B cell (primary cell): ENCODE results near the gene MRPL20. TPM values are rescaled to one million over a fixed set of nuclear protein-coding genes. Genes with fewer than 3 reads are reported as not detected.

Experiments
- ATAC-seq: fragments of 200-7000 bp; cut with Tn5 transposase; one replicate; pipeline ENCODE4 v1.10.0; 2021; ENCODE audit warnings: low read depth, mild to moderate bottlenecking, moderate number of reproducible peaks, moderate library complexity
- CTCF ChIA-PET: fragments of 350-600 bp; sonication (Branson Sonifier 250); formaldehyde crosslinking; loops from one replicate; lab custom pipeline; 2021; ENCODE audit warnings: antibody characterized with exemption, inconsistent platforms; lab: Charles Lee
- POLR2A ChIA-PET: fragments of 350-600 bp; sonication (Branson Sonifier 250); formaldehyde crosslinking; loops from one replicate; lab custom pipeline; 2021; ENCODE audit warnings: antibody characterized with exemption; lab: Charles Lee
- DNase-seq: peaks from one replicate; pipeline ENCODE4 v3.0.0; 2013
- H2AFZ ChIP-seq: 2 replicates; pipeline ENCODE4 v1.6.1; 2012; ENCODE audit warnings: mild to moderate bottlenecking, low read depth, low read length; ENCODE audit not compliant: insufficient read depth, poor library complexity, severe bottlenecking
- H3K27ac ChIP-seq, 2 donors: 1 replicate in 1 of 2; 2 replicates in 1 of 2; pipeline ENCODE4 v1.5.1; 2012 to 2013; ENCODE audit warnings: low read length in 2 of 2, mild to moderate bottlenecking in 2 of 2, moderate library complexity in 1 of 2
- H3K27me3 ChIP-seq, 4 experiments: fragments of 200-600 bp in 1 of 4; sonication (generic) in 1 of 4; replicated peaks in 1 of 4; 1 replicate in 2 of 4; 2 replicates in 2 of 4; pipeline versions ENCODE4 v1.6.1 to v1.7.0; 2013 to 2016; ENCODE audit warnings: low read length in 3 of 4, mild to moderate bottlenecking in 2 of 4, mixed read lengths in 1 of 4, moderate library complexity in 1 of 4; ENCODE audit not compliant: insufficient read depth in 4 of 4, control insufficient read depth in 3 of 4; ENCODE audit errors: control extremely low read depth in 1 of 4
- H3K36me3 ChIP-seq, 2 experiments: replicated peaks in 1 of 2; 1 replicate in 1 of 2; 2 replicates in 1 of 2; pipeline versions ENCODE4 v1.6.1 to v1.7.1; 2013; ENCODE audit warnings: low read length in 1 of 2; ENCODE audit not compliant: insufficient read depth in 2 of 2, control insufficient read depth in 1 of 2; ENCODE audit errors: control extremely low read depth in 1 of 2, extremely low read depth in 1 of 2
- H3K4me1 ChIP-seq, 2 donors: fragments of 200-600 bp in 1 of 2; sonication (generic) in 1 of 2; 1 replicate in 1 of 2; 2 replicates in 1 of 2; pipeline versions ENCODE4 v1.5.1 to v1.6.1; 2013 to 2017; ENCODE audit warnings: low read length in 2 of 2; ENCODE audit not compliant: control insufficient read depth in 2 of 2, insufficient read depth in 2 of 2
- H3K4me2 ChIP-seq: replicated peaks from 2 replicates; pipeline ENCODE3; 2012; ENCODE audit warnings: mild to moderate bottlenecking, low read depth, low read length; ENCODE audit not compliant: poor library complexity, severe bottlenecking
- H3K4me3 ChIP-seq, 5 experiments: fragments of 200-600 bp in 1 of 5; sonication (generic) in 1 of 5; 1 replicate in 3 of 5; 2 replicates in 2 of 5; pipeline versions ENCODE4 v1.5.1 to v1.7.0; 2011 to 2016; ENCODE audit warnings: low read length in 4 of 5, mild to moderate bottlenecking in 4 of 5, low read depth in 2 of 5, control low read depth in 1 of 5, moderate library complexity in 1 of 5; ENCODE audit not compliant: insufficient read depth in 1 of 5; ENCODE audit errors: control extremely low read depth in 1 of 5, extremely low read depth in 1 of 5
- H3K79me2 ChIP-seq: fragments of 200-600 bp; sonication (generic); one replicate; pipeline ENCODE4 v1.6.0; 2016; ENCODE audit warnings: low read length; ENCODE audit not compliant: control insufficient read depth, insufficient read depth
- H3K9ac ChIP-seq: fragments of 200-600 bp; sonication (generic); 2 replicates; pipeline ENCODE4 v1.6.1; 2017; ENCODE audit warnings: mild to moderate bottlenecking, low read length, moderate library complexity
- H3K9me3 ChIP-seq, 3 donors: one replicate each; pipeline versions ENCODE4 v1.6.1 to v1.7.1; 2013; ENCODE audit warnings: low read length in 2 of 3; ENCODE audit not compliant: control insufficient read depth in 2 of 3, insufficient read depth in 1 of 3; ENCODE audit errors: control extremely low read depth in 1 of 3
- H4K20me1 ChIP-seq: 2 replicates; pipeline ENCODE4 v1.6.0; 2012; ENCODE audit warnings: mild to moderate bottlenecking, low read length; ENCODE audit not compliant: insufficient read depth, control insufficient read depth, poor library complexity, severe bottlenecking
- H3K27ac Mint-ChIP-seq: one replicate; pipeline ENCODE4 v1.8.0; 2021; ENCODE audit warnings: mixed read lengths
- H3K27me3 Mint-ChIP-seq: one replicate; pipeline ENCODE4 v1.8.0; 2021; ENCODE audit warnings: mixed read lengths
- H3K4me1 Mint-ChIP-seq: one replicate; pipeline ENCODE4 v1.8.0; 2021; ENCODE audit warnings: mixed read lengths
- H3K4me3 Mint-ChIP-seq: one replicate; pipeline ENCODE4 v1.8.0; 2021; ENCODE audit warnings: mixed read lengths
- H3K9me3 Mint-ChIP-seq: one replicate; pipeline ENCODE4 v1.8.0; 2022; ENCODE audit warnings: mixed read lengths; ENCODE audit not compliant: insufficient read depth
- CTCF ChIP-seq: fragments of 200-600 bp; IDR thresholded peaks from one replicate; pipeline ENCODE4 v1.8.0; 2022; ENCODE audit warnings: antibody characterized with exemption, mild to moderate bottlenecking
- EZH2 ChIP-seq: IDR thresholded peaks from 2 replicates; pipeline ENCODE4 v1.6.1; 2012; ENCODE audit warnings: borderline replicate concordance, low read depth, mild to moderate bottlenecking, moderate library complexity, low read length; ENCODE audit not compliant: insufficient read depth, poor library complexity, severe bottlenecking
- WGBS: methylation state at CpG from one replicate; pipeline ENCODE4 v1.1.5; 2013; ENCODE audit warnings: missing lambda C conversion rate; ENCODE audit not compliant: insufficient coverage; 5-methylcytosine and 5-hydroxymethylcytosine counted together
- intact Hi-C: fragments of 100-400 bp; cut with micrococcal nuclease; formaldehyde crosslinking; loops from one replicate; pipeline ENCODE4 v1.10.0; 2022
- polyA plus RNA-seq: library from polyadenylated mRNA; depleted of rRNA; stranded (reverse); fragments of >200 nt; gene quantifications from 2 replicates; pipeline ENCODE4 v1.2.3, GENCODE V29; 2012
- total RNA-seq, 2 donors: library from RNA; stranded (reverse); fragments of 120-200 nt in 1 of 2; gene quantifications; 1 replicate in 1 of 2; 2 replicates in 1 of 2; pipeline versions ENCODE4 v1.2.3 to v1.2.4, GENCODE V29; 2013 to 2022

MRPL20 gene
- total and polyA plus RNA-seq, 2 donors (not counting 1 experiment from before 2014, with no cell fraction given) = 55.9 to 119 TPM

- ChIA-PET POLR2A (no interaction called here), CTCF (interaction anchor here (1.7 kb wide), 1 partner anchor 11 kb away, joined by 4 read pairs; the partner anchor contains the start of gene CCNL2)
- peaks cover 20% of the 10 kb centered on the region for H3K79me2 ChIP-seq
- Mint-ChIP-seq H3K27ac (no peak overlapping the region), H3K4me1 (no peaks in the 10 kb centered on the region), H3K9me3 (no peaks in the 10 kb centered on the region), H3K4me3 (no peak overlapping the region), H3K27me3 (no peaks in the 10 kb centered on the region)
- H3K4me3 ChIP-seq = no peak overlapping the region
- no peak overlapping the region for H3K27ac ChIP-seq
- H3K36me3 ChIP-seq = peaks cover 15 to 68% of the 10 kb centered on the region in 2 experiments
- no peaks in the 10 kb centered on the region for H3K27me3 ChIP-seq
- H2AFZ ChIP-seq = no peak overlapping the region
- intact Hi-C loops = no loop called here
- H4K20me1 ChIP-seq = peaks cover 37% of the 10 kb centered on the region
- WGBS = 97% methylated on average over 49 of the region's 50 CpGs
- DNase-seq (no peak), ATAC-seq (no peak)
- H3K4me2 ChIP-seq = no peak overlapping the region
- TF ChIP-seq CTCF (no peak), EZH2 (no peak)
- H3K9me3 ChIP-seq = no peaks in the 10 kb centered on the region
- no peaks in the 10 kb centered on the region for H3K4me1 ChIP-seq
- H3K9ac ChIP-seq = no peak overlapping the region
Observed at GRCh38 chr1:1387098-1388077, 19.7 kb downstream of the MRPL20 start.

GRCh38 chr1:1385931-1386330 is 21.2 kb downstream of the MRPL20 start:
- CTCF ChIA-PET = interaction anchor here (1.0 to 1.7 kb wide), 2 partner anchors 9 to 13 kb away, joined by 3 to 4 read pairs; partner anchors contain the start of gene CCNL2
- Histone ChIP-seq H4K20me1 (peaks cover 30% of the 10 kb centered on the region), H3K4me1 (no peaks in the 10 kb centered on the region), H2AFZ (no peak overlapping the region), H3K4me3 (no peak overlapping the region), H3K9me3 (no peaks in the 10 kb centered on the region), H3K4me2 (no peak overlapping the region), H3K79me2 (peaks cover 30% of the 10 kb centered on the region), H3K27me3 (no peaks in the 10 kb centered on the region), H3K27ac (no peak overlapping the region), H3K9ac (no peak overlapping the region), H3K36me3 (peaks cover 11 to 53% of the 10 kb centered on the region in 2 experiments)
- intact Hi-C loops = no loop called here
- Mint-ChIP-seq H3K4me1 (no peaks in the 10 kb centered on the region), H3K27ac (no peak overlapping the region), H3K9me3 (no peaks in the 10 kb centered on the region), H3K4me3 (no peak overlapping the region), H3K27me3 (no peaks in the 10 kb centered on the region)
- TF ChIP-seq CTCF = no peak
- no peak for TF ChIP-seq EZH2
- POLR2A ChIA-PET = no interaction called here
- no peak for ATAC-seq
- no peak for DNase-seq
- WGBS = 96% methylated on average over 8 of the region's 8 CpGs
